Measurements from ENCODE around the gene RAB11FIP3. TPM values are rescaled to one million over a fixed set of nuclear protein-coding genes. Genes with fewer than 3 reads are reported as not detected.

RAB11FIP3 gene
- total and polyA plus RNA-seq, 2 of the 13 experiments (the other 11 are each of a cell fraction or from before 2014, with no cell fraction given), result 34.3 to 57.6 TPM

GRCh38 chr16:569445-570254, 144.2 kb downstream of the RAB11FIP3 start, which contains the start of gene PIGQ:
Gene PIGQ (plus strand): TSS chr16:569968. CDS start chr16:574075, 4,107 bp downstream.
- peak within 1 kb of the TSS; percentile 91 for H3K4me2 ChIP-seq (ENCODE audit: low read depth, low read length)
- ChIA-PET CTCF (ENCODE audit: low intra/inter-chr PET ratio, low total read pairs) (no interaction called here), POLR2A (interaction anchor here (1.7 to 2.0 kb wide), 2 partner anchors 11 to 43 kb away, joined by 4 to 8 read pairs; partner anchors contain the start of gene CAPN15)
- H4K20me1 ChIP-seq (ENCODE audit: insufficient read depth, low read length), result no peaks in the 10 kb centered on the region
- WGBS (ENCODE audit: low lambda C conversion rate), result 0% methylated on average over 1 of the region's 87 CpGs
- ATAC-seq (peak; percentile 70), FAIRE-seq (no peak), DNase-seq (ENCODE audit: low spot score) (peak; percentile 70)
- peaks cover 1 to 5% of the 10 kb centered on the region in 2 experiments; a peak in 1 of 5 replicates for H3K36me3 ChIP-seq (replicated peaks in 1 of 2; ENCODE audit: control insufficient read depth in 1 of 2, insufficient read depth in 2 of 2, low read length in 2 of 2)
- peak within 1 kb of the TSS; percentile 79 for H3K27ac ChIP-seq (ENCODE audit: extremely low read length, insufficient read depth, low read length)
- in situ Hi-C loops (cut with HindIII; ENCODE audit: extremely low pct_ligation_motif_present, low pct_unique_long_range_greater_than_20kb), result no loop called here
- no peaks in the 10 kb centered on the region for H3K9me3 ChIP-seq (ENCODE audit: low read length)
- peaks cover 7% of the 10 kb centered on the region for H3K79me2 ChIP-seq (ENCODE audit: insufficient read depth, low read length)
- H2AFZ ChIP-seq (ENCODE audit: low read length), result no peak within 1 kb of the TSS
- peaks cover 56% of the 10 kb centered on the region for H3K4me1 ChIP-seq (ENCODE audit: insufficient read depth, low read length)
- H3K9ac ChIP-seq (ENCODE audit: insufficient read depth, low read depth, low read length), result peak within 1 kb of the TSS; percentile 80
- peaks cover 4 to 17% of the 10 kb centered on the region in 2 experiments for H3K27me3 ChIP-seq (ENCODE audit: control insufficient read depth in 1 of 2, insufficient read depth in 2 of 2, low read length in 2 of 2)
- no TSS peak for BruUV-seq (replicated peaks)
- peak within 1 kb of the TSS; percentile 88 to 97 (median 92) for H3K4me3 ChIP-seq (replicated peaks in 1 of 3; ENCODE audit: insufficient read depth in 1 of 3, low read depth in 2 of 3, low read length in 3 of 3)
- intact Hi-C loops (cut with micrococcal nuclease; ENCODE audit: unreplicated experiment), result loop anchor here (5.0 kb wide), 1 partner anchor 37 kb away; no protein-coding TSS in a partner anchor
- TF ChIP-seq SRY (CRISPR knock-in tag; IDR thresholded peaks at IDR 0.05) (no peak), MLLT10 (CRISPR knock-in tag; IDR thresholded peaks at IDR 0.05) (no peak), MXD1 (CRISPR knock-in tag; IDR thresholded peaks at IDR 0.05) (no peak), GABPA (IDR thresholded peaks at IDR 0.05; ENCODE audit: low read depth, low read length) (peak; percentile 78), GABPA (CRISPR knock-in tag; IDR thresholded peaks at IDR 0.05; ENCODE audit: low read depth) (peak; percentile 52), YEATS4 (CRISPR knock-in tag; IDR thresholded peaks at IDR 0.05; ENCODE audit: borderline replicate concordance) (peak; percentile 23; the same call in 1 of the 2 replicates), POLR2A (IDR thresholded peaks at IDR 0.05; ENCODE audit: insufficient read depth in 1 of 2, low read depth in 2 of 2, low read length in 2 of 2) (peak in 1 of 2 experiments; percentile 41; a peak in 1 of 4 replicates), PHF8 (CRISPR knock-in tag; IDR thresholded peaks at IDR 0.05) (peak; percentile 61), GATAD2A (CRISPR knock-in tag; IDR thresholded peaks at IDR 0.05) (peak; percentile 33; the same call in 1 of the 2 replicates), ZNF746 (CRISPR knock-in tag; IDR thresholded peaks at IDR 0.05) (no peak), ZNF569 (CRISPR knock-in tag; IDR thresholded peaks at IDR 0.05; ENCODE audit: borderline replicate concordance) (no peak), ZBTB44 (CRISPR knock-in tag; IDR thresholded peaks at IDR 0.05) (no peak), ZNF512 (CRISPR knock-in tag; IDR thresholded peaks at IDR 0.05) (no peak), HMGXB4 (CRISPR knock-in tag; IDR thresholded peaks at IDR 0.05; ENCODE audit: borderline replicate concordance in 1 of 2, low read depth in 1 of 2) (no peak), SIX4 (CRISPR knock-in tag; IDR thresholded peaks at IDR 0.05) (no peak), ERF (CRISPR knock-in tag; IDR thresholded peaks at IDR 0.05) (0 out of 2 replicates have a peak, but pooled peaks have one; percentile 34), ZNF883 (CRISPR knock-in tag; IDR thresholded peaks at IDR 0.05; ENCODE audit: not compliant biosample characterization) (no peak), SIN3A (IDR thresholded peaks at IDR 0.05; ENCODE audit: borderline replicate concordance, low read depth, low read length) (peak; percentile 87; the same call in 1 of the 2 replicates)
